A673 (cell line): ENCODE data around the gene RNF213. TPM values are rescaled to one million over a fixed set of nuclear protein-coding genes. Genes with fewer than 3 reads are reported as not detected.

Source experiments
- BruUV-seq: library from RNA; stranded (reverse); fragments of 400-500 nt; replicated peaks from 2 replicates; lab custom pipeline; 2021; lab: Mats Ljungman, UMichigan
- CTCF ChIA-PET: fragments of 300-600 bp; sonication (Branson Sonifier 250); formaldehyde crosslinking; loops from one replicate; lab custom pipeline; 2022; ENCODE audit warnings: antibody characterized with exemption; lab: Charles Lee
- POLR2A ChIA-PET: fragments of 300-600 bp; sonication (Branson Sonifier 250); formaldehyde crosslinking; loops from one replicate; lab custom pipeline; 2022; ENCODE audit warnings: antibody characterized with exemption; ENCODE audit not compliant: low non-redundant PET; lab: Charles Lee
- DNase-seq: peaks from one replicate; pipeline ENCODE4 v3.0.0-alpha.2; 2015; ENCODE audit warnings: low spot score
- H3K27ac ChIP-seq: fragments of 200-600 bp; sonication (generic); 2 replicates; pipeline ENCODE4 v1.5.1; 2016; ENCODE audit warnings: mixed run types, low read depth, mild to moderate bottlenecking, mixed read lengths, antibody characterized with exemption, low read length; ENCODE audit not compliant: poor library complexity, severe bottlenecking
- H3K27me3 ChIP-seq: fragments of 200-600 bp; sonication (generic); replicated peaks from 2 replicates; pipeline ENCODE4 v1.6.1; 2017; ENCODE audit warnings: mixed run types, low read depth, mild to moderate bottlenecking, mixed read lengths, antibody characterized with exemption, low read length; ENCODE audit not compliant: insufficient read depth, poor library complexity
- H3K36me3 ChIP-seq: fragments of 200-600 bp; sonication (generic); 2 replicates; pipeline ENCODE4 v1.6.1; 2016; ENCODE audit warnings: mixed run types, mild to moderate bottlenecking, mixed read lengths, antibody characterized with exemption, low read length; ENCODE audit not compliant: insufficient read depth, poor library complexity, severe bottlenecking
- H3K4me1 ChIP-seq: fragments of 200-600 bp; sonication (generic); 2 replicates; pipeline ENCODE4 v1.6.1; 2017; ENCODE audit warnings: mixed run types, mild to moderate bottlenecking, mixed read lengths, antibody characterized with exemption, low read length; ENCODE audit not compliant: insufficient read depth, poor library complexity, severe bottlenecking
- H3K4me3 ChIP-seq: fragments of 200-600 bp; sonication (generic); 2 replicates; pipeline ENCODE4 v1.5.1; 2016; ENCODE audit warnings: low read depth, mixed run types, mild to moderate bottlenecking, mixed read lengths, low read length; ENCODE audit not compliant: poor library complexity, severe bottlenecking
- H3K9me3 ChIP-seq: fragments of 200-600 bp; sonication (generic); 2 replicates; pipeline ENCODE4 v1.6.1; 2016; ENCODE audit warnings: mixed run types, low read depth, mild to moderate bottlenecking, mixed read lengths, antibody characterized with exemption, low read length; ENCODE audit not compliant: poor library complexity, severe bottlenecking
- CTCF ChIP-seq: fragments of 300-800, 200-600 bp; sonication (generic); conservative IDR thresholded peaks from 2 replicates; pipeline ENCODE4 v1.5.1; 2017; ENCODE audit warnings: low read depth, mild to moderate bottlenecking, antibody characterized with exemption, low read length, moderate library complexity, mixed read lengths
- EZH2 ChIP-seq: fragments of 200-600 bp; sonication (generic); IDR thresholded peaks from 2 replicates; pipeline ENCODE4 v1.6.1; 2017; ENCODE audit warnings: borderline replicate concordance, low read depth, mild to moderate bottlenecking, mixed read lengths, antibody characterized with exemption, low read length; ENCODE audit not compliant: poor library complexity, severe bottlenecking
- intact Hi-C: fragments of 100-400 bp; cut with micrococcal nuclease; formaldehyde crosslinking; loops from one replicate; pipeline ENCODE4 v1.10.0; 2022; ENCODE audit not compliant: unreplicated experiment
- total RNA-seq: library from RNA; stranded (reverse); gene quantifications from 2 replicates; pipeline ENCODE4 v1.2.3, GENCODE V29; 2021

Gene RNF213
- total RNA-seq, 1 experiment from 2014 or later = 78.0 TPM

GRCh38 chr17:80429356-80430275, 169.0 kb downstream of the RNF213 start:
- DNase-seq = no peak
- no peaks in the 10 kb centered on the region for H3K9me3 ChIP-seq
- no peak overlapping the region for H3K27ac ChIP-seq
- H3K27me3 ChIP-seq = no peaks in the 10 kb centered on the region
- POLR2A ChIA-PET = no interaction called here
- TF ChIP-seq EZH2 (no peak), CTCF (no peak)
- no peaks in the 10 kb centered on the region for H3K4me1 ChIP-seq
- no peaks in the 10 kb centered on the region for H3K36me3 ChIP-seq
- intact Hi-C loops = loop anchor here (5.0 kb wide), 1 partner anchor 473 kb away; no protein-coding TSS in a partner anchor
- no peak overlapping the region for H3K4me3 ChIP-seq
- BruUV-seq = no TSS peak
- CTCF ChIA-PET = no interaction called here

- Histone ChIP-seq H3K27me3 (no peaks in the 10 kb centered on the region), H3K36me3 (no peaks in the 10 kb centered on the region), H3K27ac (no peak overlapping the region), H3K4me1 (no peaks in the 10 kb centered on the region), H3K9me3 (no peaks in the 10 kb centered on the region), H3K4me3 (no peak overlapping the region)
- TF ChIP-seq EZH2 (no peak), CTCF (no peak)
- no TSS peak for BruUV-seq
- CTCF ChIA-PET = no interaction called here
- no peak for DNase-seq
- intact Hi-C loops = no loop called here
- POLR2A ChIA-PET = no interaction called here
Observed at GRCh38 chr17:80430446-80431245, 170.0 kb downstream of the RNF213 start.

- no peaks in the 10 kb centered on the region for H3K9me3 ChIP-seq
- no peak for TF ChIP-seq CTCF
- no peak for TF ChIP-seq EZH2
- H3K27me3 ChIP-seq = peaks cover 3% of the 10 kb centered on the region
- intact Hi-C loops = no loop called here
- POLR2A ChIA-PET = no interaction called here
- H3K36me3 ChIP-seq = no peaks in the 10 kb centered on the region
- CTCF ChIA-PET = no interaction called here
- H3K4me3 ChIP-seq = no peak overlapping the region
- BruUV-seq = no TSS peak
- DNase-seq = no peak
- no peaks in the 10 kb centered on the region for H3K4me1 ChIP-seq
- H3K27ac ChIP-seq = no peak overlapping the region
Observed at GRCh38 chr17:80431246-80432195, 170.9 kb downstream of the RNF213 start.
